ENCODE results near the gene PDXK.

PDXK gene

GRCh38 chr21:43801006-43801783 is 82.3 kb downstream of the PDXK start:
- no peak for DNase-seq
- 98% methylated on average over 37 of the region's 42 CpGs for WGBS (ENCODE audit: insufficient coverage)
- Histone ChIP-seq H3K4me3 (ENCODE audit: control insufficient read depth in 1 of 7, extremely low read depth in 1 of 7, insufficient read depth in 4 of 7, low read depth in 2 of 7, low read length in 6 of 7) (no peak overlapping the region), H3K4me1 (ENCODE audit: control extremely low read depth in 1 of 4, control insufficient read depth in 4 of 4, insufficient read depth in 4 of 4, low read length in 3 of 4) (peaks cover 0 to 18% (median 12%) of the 10 kb centered on the region in 4 experiments), H3K36me3 (ENCODE audit: control insufficient read depth in 4 of 4, insufficient read depth in 4 of 4, low read length in 3 of 4) (peaks cover 2 to 93% (median 64%) of the 10 kb centered on the region in 4 experiments), H3K27me3 (replicated peaks in 2 of 5; ENCODE audit: control insufficient read depth in 4 of 5, insufficient read depth in 5 of 5, low read length in 4 of 5) (no peaks in the 10 kb centered on the region), H3K9me3 (ENCODE audit: control extremely low read depth in 1 of 5, control insufficient read depth in 4 of 5, insufficient read depth in 2 of 5, low read depth in 1 of 5, low read length in 4 of 5) (no peaks in the 10 kb centered on the region), H3K27ac (ENCODE audit: insufficient read depth in 1 of 2, low read depth in 1 of 2, low read length in 2 of 2, poor library complexity in 1 of 2, severe bottlenecking in 2 of 2) (no peak overlapping the region)
- CTCF ChIA-PET: no interaction called here
- POLR2A ChIA-PET: no interaction called here

- no peak overlapping the region for H3K27ac ChIP-seq (ENCODE audit: insufficient read depth in 1 of 2, low read depth in 1 of 2, low read length in 2 of 2, poor library complexity in 1 of 2, severe bottlenecking in 2 of 2)
- WGBS (ENCODE audit: insufficient coverage): 95% methylated on average over 11 of the region's 14 CpGs
- H3K9me3 ChIP-seq (ENCODE audit: control extremely low read depth in 1 of 5, control insufficient read depth in 4 of 5, insufficient read depth in 2 of 5, low read depth in 1 of 5, low read length in 4 of 5): no peaks in the 10 kb centered on the region
- ChIA-PET POLR2A (no interaction called here), CTCF (interaction anchor here (1.0 kb wide), 1 partner anchor 173 kb away, joined by 3 read pairs; no protein-coding TSS in a partner anchor)
- H3K4me3 ChIP-seq (ENCODE audit: control insufficient read depth in 1 of 7, extremely low read depth in 1 of 7, insufficient read depth in 4 of 7, low read depth in 2 of 7, low read length in 6 of 7): no peak overlapping the region
- no peaks in the 10 kb centered on the region for H3K27me3 ChIP-seq (replicated peaks in 2 of 5; ENCODE audit: control insufficient read depth in 4 of 5, insufficient read depth in 5 of 5, low read length in 4 of 5)
- peaks cover 2 to 82% (median 49%) of the 10 kb centered on the region in 4 experiments for H3K36me3 ChIP-seq (ENCODE audit: control insufficient read depth in 4 of 4, insufficient read depth in 4 of 4, low read length in 3 of 4)
- peaks cover 0 to 20% (median 19%) of the 10 kb centered on the region in 4 experiments for H3K4me1 ChIP-seq (ENCODE audit: control extremely low read depth in 1 of 4, control insufficient read depth in 4 of 4, insufficient read depth in 4 of 4, low read length in 3 of 4)
- DNase-seq: no peak
Observed at GRCh38 chr21:43802713-43803313, 83.9 kb downstream of the PDXK start.

- Histone ChIP-seq H3K9me3 (ENCODE audit: control extremely low read depth in 1 of 5, control insufficient read depth in 4 of 5, insufficient read depth in 2 of 5, low read depth in 1 of 5, low read length in 4 of 5) (no peaks in the 10 kb centered on the region), H3K27ac (ENCODE audit: insufficient read depth in 1 of 2, low read depth in 1 of 2, low read length in 2 of 2, poor library complexity in 1 of 2, severe bottlenecking in 2 of 2) (no peak overlapping the region), H3K36me3 (ENCODE audit: control insufficient read depth in 4 of 4, insufficient read depth in 4 of 4, low read length in 3 of 4) (peaks cover 2 to 73% (median 42%) of the 10 kb centered on the region in 4 experiments), H3K4me3 (ENCODE audit: control insufficient read depth in 1 of 7, extremely low read depth in 1 of 7, insufficient read depth in 4 of 7, low read depth in 2 of 7, low read length in 6 of 7) (no peak overlapping the region), H3K4me1 (ENCODE audit: control extremely low read depth in 1 of 4, control insufficient read depth in 4 of 4, insufficient read depth in 4 of 4, low read length in 3 of 4) (peaks cover 0 to 20% (median 19%) of the 10 kb centered on the region in 4 experiments), H3K27me3 (replicated peaks in 2 of 5; ENCODE audit: control insufficient read depth in 4 of 5, insufficient read depth in 5 of 5, low read length in 4 of 5) (no peaks in the 10 kb centered on the region)
- 97% methylated on average over 23 of the region's 33 CpGs for WGBS (ENCODE audit: insufficient coverage)
- CTCF ChIA-PET: interaction anchor here (1.0 kb wide), 1 partner anchor 172 kb away, joined by 3 read pairs; no protein-coding TSS in a partner anchor
- POLR2A ChIA-PET: no interaction called here
- DNase-seq: no peak
Observed at GRCh38 chr21:43803558-43804300, 84.8 kb downstream of the PDXK start.

- no peaks in the 10 kb centered on the region for H3K27me3 ChIP-seq (replicated peaks in 2 of 5; ENCODE audit: control insufficient read depth in 4 of 5, insufficient read depth in 5 of 5, low read length in 4 of 5)
- POLR2A ChIA-PET: no interaction called here
- WGBS (ENCODE audit: insufficient coverage): 55% methylated on average over 11 of the region's 14 CpGs
- H3K27ac ChIP-seq (ENCODE audit: insufficient read depth in 1 of 2, low read depth in 1 of 2, low read length in 2 of 2, poor library complexity in 1 of 2, severe bottlenecking in 2 of 2): peak overlapping the region in 1 of 2 experiments; percentile 40
- H3K9me3 ChIP-seq (ENCODE audit: control extremely low read depth in 1 of 5, control insufficient read depth in 4 of 5, insufficient read depth in 2 of 5, low read depth in 1 of 5, low read length in 4 of 5): no peaks in the 10 kb centered on the region
- no peak overlapping the region for H3K4me3 ChIP-seq (ENCODE audit: control insufficient read depth in 1 of 7, extremely low read depth in 1 of 7, insufficient read depth in 4 of 7, low read depth in 2 of 7, low read length in 6 of 7)
- peak; percentile 77 to 95 (median 92) for DNase-seq
- peaks cover 2 to 56% (median 32%) of the 10 kb centered on the region in 4 experiments for H3K36me3 ChIP-seq (ENCODE audit: control insufficient read depth in 4 of 4, insufficient read depth in 4 of 4, low read length in 3 of 4)
- peaks cover 0 to 20% (median 19%) of the 10 kb centered on the region in 4 experiments for H3K4me1 ChIP-seq (ENCODE audit: control extremely low read depth in 1 of 4, control insufficient read depth in 4 of 4, insufficient read depth in 4 of 4, low read length in 3 of 4)
- CTCF ChIA-PET: no interaction called here
Observed at GRCh38 chr21:43805275-43805800, 86.4 kb downstream of the PDXK start.

GRCh38 chr21:43806017-43806710 is 87.2 kb downstream of the PDXK start:
- POLR2A ChIA-PET: no interaction called here
- Histone ChIP-seq H3K27me3 (replicated peaks in 2 of 5; ENCODE audit: control insufficient read depth in 4 of 5, insufficient read depth in 5 of 5, low read length in 4 of 5) (no peaks in the 10 kb centered on the region), H3K4me1 (ENCODE audit: control extremely low read depth in 1 of 4, control insufficient read depth in 4 of 4, insufficient read depth in 4 of 4, low read length in 3 of 4) (peaks cover 0 to 27% (median 23%) of the 10 kb centered on the region in 4 experiments), H3K36me3 (ENCODE audit: control insufficient read depth in 4 of 4, insufficient read depth in 4 of 4, low read length in 3 of 4) (peaks cover 0 to 48% (median 25%) of the 10 kb centered on the region in 4 experiments), H3K27ac (ENCODE audit: insufficient read depth in 1 of 2, low read depth in 1 of 2, low read length in 2 of 2, poor library complexity in 1 of 2, severe bottlenecking in 2 of 2) (no peak overlapping the region), H3K9me3 (ENCODE audit: control extremely low read depth in 1 of 5, control insufficient read depth in 4 of 5, insufficient read depth in 2 of 5, low read depth in 1 of 5, low read length in 4 of 5) (no peaks in the 10 kb centered on the region), H3K4me3 (ENCODE audit: control insufficient read depth in 1 of 7, extremely low read depth in 1 of 7, insufficient read depth in 4 of 7, low read depth in 2 of 7, low read length in 6 of 7) (no peak overlapping the region)
- WGBS (ENCODE audit: insufficient coverage): 94% methylated on average over 19 of the region's 21 CpGs
- DNase-seq: no peak
- CTCF ChIA-PET: interaction anchor here (0.5 to 1.7 kb wide), 5 partner anchors 12 to 169 kb away, joined by 3 to 7 read pairs (median 3); no protein-coding TSS in a partner anchor

GRCh38 chr21:43808367-43808766 is 89.4 kb downstream of the PDXK start:
- H3K36me3 ChIP-seq (ENCODE audit: control insufficient read depth in 4 of 4, insufficient read depth in 4 of 4, low read length in 3 of 4): peaks cover 0 to 26% (median 10%) of the 10 kb centered on the region in 4 experiments
- POLR2A ChIA-PET: no interaction called here
- no peak overlapping the region for H3K27ac ChIP-seq (ENCODE audit: insufficient read depth in 1 of 2, low read depth in 1 of 2, low read length in 2 of 2, poor library complexity in 1 of 2, severe bottlenecking in 2 of 2)
- peaks cover 0 to 38% (median 31%) of the 10 kb centered on the region in 4 experiments for H3K4me1 ChIP-seq (ENCODE audit: control extremely low read depth in 1 of 4, control insufficient read depth in 4 of 4, insufficient read depth in 4 of 4, low read length in 3 of 4)
- no peaks in the 10 kb centered on the region for H3K27me3 ChIP-seq (replicated peaks in 2 of 5; ENCODE audit: control insufficient read depth in 4 of 5, insufficient read depth in 5 of 5, low read length in 4 of 5)
- no peak for DNase-seq
- H3K4me3 ChIP-seq (ENCODE audit: control insufficient read depth in 1 of 7, extremely low read depth in 1 of 7, insufficient read depth in 4 of 7, low read depth in 2 of 7, low read length in 6 of 7): no peak overlapping the region
- no peaks in the 10 kb centered on the region for H3K9me3 ChIP-seq (ENCODE audit: control extremely low read depth in 1 of 5, control insufficient read depth in 4 of 5, insufficient read depth in 2 of 5, low read depth in 1 of 5, low read length in 4 of 5)
- 90% methylated on average over 10 of the region's 18 CpGs for WGBS (ENCODE audit: insufficient coverage)
- CTCF ChIA-PET: interaction anchor here (1.0 to 5.3 kb wide), 6 partner anchors 22 to 172 kb away, joined by 3 to 40 read pairs (median 4); no protein-coding TSS in a partner anchor

All from common myeloid progenitor, CD34-positive (primary cell).